Gastroesophageal sphincter (tissue), 4 donors: ENCODE measurements around the gene FAT1. TPM values are rescaled to one million over a fixed set of nuclear protein-coding genes. Genes with fewer than 3 reads are reported as not detected.

ENCODE experiments used
- ATAC-seq: fragments of 150-250 bp; one replicate; pipeline ENCODE4 v1.9.1; 2016; ENCODE audit warnings: mild to moderate bottlenecking, moderate library complexity
- H3K27ac ChIP-seq, 4 donors: fragments of 200-600 bp; sonication (generic) in 3 of 4; 1 replicate in 3 of 4; 2 replicates in 1 of 4; pipeline ENCODE4 v1.5.1; 2016 to 2019
- H3K27me3 ChIP-seq: fragments of 200-600 bp; sonication (generic); one replicate; pipeline ENCODE4 v1.5.1; 2019
- H3K36me3 ChIP-seq, 2 donors: fragments of 200-600 bp; sonication (generic); one replicate each; pipeline ENCODE4 v1.5.1; 2019; ENCODE audit warnings: control low read depth in 1 of 2
- H3K4me1 ChIP-seq, 3 donors: fragments of 200-600 bp; sonication (generic); 1 replicate in 2 of 3; 2 replicates in 1 of 3; pipeline ENCODE4 v1.5.1; 2016 to 2019; ENCODE audit warnings: control low read depth in 2 of 3
- H3K4me3 ChIP-seq, 2 donors: fragments of 200-600 bp; sonication (generic); one replicate each; pipeline ENCODE4 v1.5.1; 2019; ENCODE audit warnings: mild to moderate bottlenecking in 1 of 2, moderate library complexity in 1 of 2
- H3K9me3 ChIP-seq, 3 donors: fragments of 200-600 bp; sonication (generic); one replicate each; pipeline ENCODE4 v1.5.1; 2017 to 2019; ENCODE audit warnings: control low read depth in 2 of 3
- EP300 ChIP-seq: sonication (generic); formaldehyde crosslinking; IDR thresholded peaks from one replicate; pipeline ENCODE4 v1.6.1; 2017; ENCODE audit warnings: antibody characterized with exemption, mild to moderate bottlenecking
- POLR2A ChIP-seq, 2 donors: fragments of 450-650 bp; IDR thresholded peaks; one replicate each; pipeline ENCODE4 v1.6.1; 2017; ENCODE audit warnings: antibody characterized with exemption in 2 of 2, mild to moderate bottlenecking in 2 of 2, moderate library complexity in 1 of 2
- POLR2AphosphoS5 ChIP-seq: sonication (generic); formaldehyde crosslinking; IDR thresholded peaks from one replicate; pipeline ENCODE4 v1.6.1; 2017; ENCODE audit warnings: antibody characterized with exemption
- WGBS, 2 donors: methylation state at CpG; one replicate each; pipeline ENCODE4 v1.1.5; 2018; ENCODE audit warnings: low coverage in 1 of 2; 5-methylcytosine and 5-hydroxymethylcytosine counted together
- total RNA-seq, 4 donors: library from RNA; depleted of rRNA; stranded (reverse); fragments of >200 nt; gene quantifications; one replicate each; pipeline ENCODE4 v1.1.0, GENCODE V29; 2016
- TF ChIP-seq, protein P1 (sequence below), 4 experiments: fragments of 200-600 bp in 2 of 4; fragments of 450-650 bp in 2 of 4; sonication (generic) in 1 of 4; IDR thresholded peaks; one replicate each; pipeline ENCODE4 v1.5.1; 2017 to 2019; ENCODE audit warnings: antibody characterized with exemption in 4 of 4, mild to moderate bottlenecking in 2 of 4, moderate library complexity in 2 of 4

Gene FAT1
- total RNA-seq, 4 donors from 2014 or later: 84.4 to 279 (median 154) TPM

DNA sequence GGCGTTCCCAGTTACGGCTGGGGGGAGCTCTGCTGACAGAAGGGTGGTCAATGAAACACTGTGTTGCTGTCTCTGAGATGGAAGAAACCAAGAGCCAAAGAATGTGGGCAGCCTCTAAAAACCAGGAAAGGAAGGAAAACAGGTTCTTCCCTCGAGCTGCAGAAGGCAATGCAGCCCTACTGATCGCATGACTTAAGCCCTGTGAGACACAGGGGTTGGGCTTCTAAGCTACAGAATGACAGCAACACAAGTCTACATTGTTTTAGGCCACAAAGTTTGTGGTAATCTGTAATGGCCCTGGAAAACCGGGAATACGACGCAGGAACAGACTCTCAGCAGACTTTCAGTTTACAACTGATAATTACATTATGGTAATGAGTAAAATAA is 130.1 kb downstream of the FAT1 start:
- Histone ChIP-seq H3K27ac (no peak overlapping the region), H3K27me3 (no peaks in the 10 kb centered on the region), H3K4me3 (no peak overlapping the region), H3K9me3 (no peaks in the 10 kb centered on the region), H3K4me1 (no peaks in the 10 kb centered on the region), H3K36me3 (peaks cover 0 to 78% of the 10 kb centered on the region in 2 donors)
- 81 to 90% methylated on average over 3 to 7 of the region's 7 CpGs for WGBS, 2 donors
- no peak for ATAC-seq
- TF ChIP-seq, protein P1, sequence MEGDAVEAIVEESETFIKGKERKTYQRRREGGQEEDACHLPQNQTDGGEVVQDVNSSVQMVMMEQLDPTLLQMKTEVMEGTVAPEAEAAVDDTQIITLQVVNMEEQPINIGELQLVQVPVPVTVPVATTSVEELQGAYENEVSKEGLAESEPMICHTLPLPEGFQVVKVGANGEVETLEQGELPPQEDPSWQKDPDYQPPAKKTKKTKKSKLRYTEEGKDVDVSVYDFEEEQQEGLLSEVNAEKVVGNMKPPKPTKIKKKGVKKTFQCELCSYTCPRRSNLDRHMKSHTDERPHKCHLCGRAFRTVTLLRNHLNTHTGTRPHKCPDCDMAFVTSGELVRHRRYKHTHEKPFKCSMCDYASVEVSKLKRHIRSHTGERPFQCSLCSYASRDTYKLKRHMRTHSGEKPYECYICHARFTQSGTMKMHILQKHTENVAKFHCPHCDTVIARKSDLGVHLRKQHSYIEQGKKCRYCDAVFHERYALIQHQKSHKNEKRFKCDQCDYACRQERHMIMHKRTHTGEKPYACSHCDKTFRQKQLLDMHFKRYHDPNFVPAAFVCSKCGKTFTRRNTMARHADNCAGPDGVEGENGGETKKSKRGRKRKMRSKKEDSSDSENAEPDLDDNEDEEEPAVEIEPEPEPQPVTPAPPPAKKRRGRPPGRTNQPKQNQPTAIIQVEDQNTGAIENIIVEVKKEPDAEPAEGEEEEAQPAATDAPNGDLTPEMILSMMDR (IDR thresholded peaks at IDR 0.05): no peak
- no peak for TF ChIP-seq EP300
- no peak for TF ChIP-seq POLR2A (IDR thresholded peaks at IDR 0.05)
- TF ChIP-seq POLR2AphosphoS5: no peak

DNA sequence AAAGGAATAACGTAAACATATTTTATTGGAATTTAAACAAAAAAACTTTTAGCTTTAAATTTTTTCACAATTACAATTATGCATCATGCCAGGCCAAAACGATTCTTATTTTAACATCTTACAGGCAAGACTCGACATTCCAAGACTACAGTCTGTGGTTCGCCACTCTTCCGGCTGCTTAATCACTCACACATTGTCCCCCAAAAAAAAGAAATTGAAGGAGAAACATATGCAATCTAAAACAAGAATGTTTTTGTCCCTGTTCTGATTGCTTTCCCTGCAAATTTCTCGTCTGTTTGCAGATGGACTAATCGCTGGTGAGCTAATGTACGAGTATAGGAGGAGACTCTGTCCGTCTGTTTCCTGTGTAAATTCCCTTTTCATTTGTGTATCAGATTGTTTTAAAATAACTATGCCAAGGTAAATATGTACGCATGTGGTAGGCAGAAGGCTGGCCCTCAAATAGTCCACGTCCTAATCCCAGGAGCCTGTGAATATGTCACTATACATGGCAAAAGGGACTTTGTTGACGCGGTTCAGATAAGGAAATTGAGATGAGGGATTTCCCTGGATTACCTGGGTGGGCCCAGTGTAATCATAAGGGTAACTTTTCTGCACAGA is 130.6 kb downstream of the FAT1 start:
- peaks cover 0 to 78% of the 10 kb centered on the region in 2 donors for H3K36me3 ChIP-seq
- no peak overlapping the region for H3K4me3 ChIP-seq
- 80 to 94% methylated on average over 12 to 13 of the region's 13 CpGs for WGBS, 2 donors

DNA sequence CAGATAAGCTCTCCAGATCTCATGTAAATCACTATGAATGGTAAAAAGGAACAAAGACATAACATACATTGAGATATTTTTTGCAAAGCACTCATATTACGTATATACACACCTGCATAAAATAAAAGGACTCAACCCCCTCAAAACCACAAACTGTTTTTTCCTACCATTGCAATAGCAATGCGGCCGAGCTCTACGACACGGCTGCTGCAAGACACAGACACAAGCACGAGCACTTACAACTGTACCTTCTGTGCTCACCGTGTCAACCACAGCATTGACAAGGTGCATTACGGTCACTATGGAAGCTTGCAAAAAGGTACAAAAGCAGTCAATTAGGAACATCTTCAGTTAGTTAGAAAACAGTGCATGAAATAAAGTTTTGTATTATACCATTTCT is 131.2 kb downstream of the FAT1 start:
- no peak overlapping the region for H3K4me3 ChIP-seq
- ATAC-seq: no peak
- H3K36me3 ChIP-seq: peaks cover 0 to 77% of the 10 kb centered on the region in 2 donors

More for the DNA sequence above, 130.6 kb downstream of the FAT1 start:
- no peaks in the 10 kb centered on the region for H3K27me3 ChIP-seq
- TF ChIP-seq EP300 (no peak), POLR2A (IDR thresholded peaks at IDR 0.05) (no peak)
- H3K27ac ChIP-seq: no peak overlapping the region
- no peaks in the 10 kb centered on the region for H3K9me3 ChIP-seq
- H3K4me1 ChIP-seq: no peaks in the 10 kb centered on the region
- ATAC-seq: no peak

DNA sequence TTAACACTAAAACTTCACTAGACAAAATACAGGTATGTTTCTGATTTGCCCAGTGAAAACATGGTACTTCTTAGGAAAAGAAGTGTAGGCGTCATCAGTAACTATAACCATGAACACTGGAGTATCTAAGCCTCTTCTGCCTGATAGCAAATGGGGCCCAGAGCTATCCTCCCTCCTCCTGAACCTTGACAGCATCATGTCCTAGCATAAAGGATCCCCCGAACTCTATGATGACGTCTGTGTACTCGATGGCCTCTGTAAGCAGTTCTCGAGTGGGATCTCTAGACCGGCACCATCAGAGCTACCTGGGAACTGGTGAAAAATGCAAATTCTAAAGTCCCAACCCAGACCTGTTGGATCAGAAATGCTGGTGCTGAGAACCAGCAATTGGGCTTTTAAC is 132.0 kb downstream of the FAT1 start:
- TF ChIP-seq POLR2A (IDR thresholded peaks at IDR 0.05) (no peak), EP300 (no peak), POLR2AphosphoS5 (no peak)
- TF ChIP-seq, protein P1 (IDR thresholded peaks at IDR 0.05): no peak
- peaks cover 0 to 69% of the 10 kb centered on the region in 2 donors for H3K36me3 ChIP-seq
- H3K9me3 ChIP-seq: no peaks in the 10 kb centered on the region
- no peak for ATAC-seq
- no peaks in the 10 kb centered on the region for H3K27me3 ChIP-seq
- H3K4me1 ChIP-seq: no peaks in the 10 kb centered on the region
- 100% methylated on average over 1 of the region's 6 CpGs for WGBS, 2 donors
- H3K27ac ChIP-seq: no peak overlapping the region
- no peak overlapping the region for H3K4me3 ChIP-seq

More for the DNA sequence above, 131.2 kb downstream of the FAT1 start:
- WGBS, 2 donors: 90 to 91% methylated on average over 8 of the region's 8 CpGs
- TF ChIP-seq EP300 (no peak), POLR2AphosphoS5 (no peak), POLR2A (IDR thresholded peaks at IDR 0.05) (no peak)
- TF ChIP-seq, protein P1 (IDR thresholded peaks at IDR 0.05): no peak
- no peaks in the 10 kb centered on the region for H3K4me1 ChIP-seq
- no peak overlapping the region for H3K27ac ChIP-seq
- no peaks in the 10 kb centered on the region for H3K27me3 ChIP-seq
- H3K9me3 ChIP-seq: no peaks in the 10 kb centered on the region

DNA sequence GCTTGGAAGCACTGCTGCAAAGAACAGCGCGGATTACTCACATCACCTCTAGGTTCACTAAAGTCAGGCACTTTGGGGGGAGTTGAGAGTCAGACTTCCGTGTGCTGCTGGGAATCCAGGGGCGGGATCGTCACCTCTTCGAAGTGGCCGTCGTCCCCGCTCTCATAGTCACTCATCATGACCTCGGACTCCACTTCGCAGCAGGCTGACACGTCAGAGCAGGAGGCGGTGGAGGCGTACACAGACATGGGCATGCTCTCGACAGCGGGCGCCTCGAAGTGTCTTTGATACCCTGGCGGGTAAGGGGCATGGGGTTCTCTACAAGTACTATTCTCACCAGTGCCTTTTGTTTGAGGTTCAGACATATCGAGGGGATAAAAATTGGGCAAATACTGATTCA is 135.2 kb downstream of the FAT1 start:
- H3K27ac ChIP-seq: no peak overlapping the region
- H3K36me3 ChIP-seq: peaks cover 0 to 47% of the 10 kb centered on the region in 2 donors
- no peaks in the 10 kb centered on the region for H3K9me3 ChIP-seq
- H3K27me3 ChIP-seq: no peaks in the 10 kb centered on the region
- no peak for TF ChIP-seq EP300
- no peak for TF ChIP-seq POLR2A (IDR thresholded peaks at IDR 0.05)
- no peak for TF ChIP-seq POLR2AphosphoS5
- TF ChIP-seq, protein P1 (IDR thresholded peaks at IDR 0.05): no peak
- peaks cover 0 to 3% (median 0%) of the 10 kb centered on the region in 3 donors for H3K4me1 ChIP-seq
- WGBS, 2 donors: 95% methylated on average over 14 of the region's 20 CpGs; no CpG with 5 or more reads in 1 of the 2 donors
- no peak for ATAC-seq
- no peak overlapping the region for H3K4me3 ChIP-seq
